ENCODE data around the gene FAM131C.

DNA sequence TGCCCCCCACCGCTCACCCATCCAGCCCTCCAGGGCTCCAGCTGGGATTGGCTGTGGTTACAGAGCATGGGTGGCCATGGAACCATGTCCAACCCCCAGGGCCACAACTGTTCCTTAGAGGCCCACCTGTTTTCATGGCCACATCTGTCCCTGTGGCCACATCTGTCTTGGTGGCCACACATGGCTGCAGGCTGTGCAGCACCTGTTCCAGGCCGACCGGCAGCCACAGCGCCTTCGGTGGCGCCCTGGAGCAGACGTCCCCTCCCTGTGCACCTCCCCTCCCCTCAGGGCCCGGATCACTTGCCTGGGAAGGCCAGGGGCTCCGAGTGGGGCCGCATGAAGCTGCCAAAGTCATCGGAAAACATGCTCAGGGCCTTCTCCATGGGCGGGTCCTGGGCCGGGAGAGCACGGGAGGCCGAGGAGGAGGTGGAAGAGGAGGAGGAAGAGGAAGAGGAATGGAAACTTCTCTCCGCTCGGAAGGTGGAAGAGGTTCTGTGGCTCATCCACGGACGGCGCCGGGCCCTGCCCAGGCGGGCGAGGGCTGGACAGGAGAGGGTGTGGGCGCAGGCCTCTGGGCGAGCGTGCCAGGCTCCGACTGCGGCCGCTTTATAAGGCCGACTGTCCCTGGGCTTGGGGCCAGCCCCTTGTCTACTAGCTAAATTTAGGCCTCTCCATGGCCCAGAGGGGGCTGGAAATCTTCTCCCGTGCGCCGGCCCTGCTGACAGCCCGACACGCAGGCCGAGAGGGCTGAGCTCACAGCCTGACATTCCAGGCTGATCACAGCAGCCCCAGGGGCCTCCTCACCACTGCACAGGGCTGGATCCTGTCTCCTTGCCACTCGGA, 55.8 kb downstream of the FAM131C start, which contains the start of gene HSPB7:
- TF ChIP-seq EZH2 (IDR thresholded peaks at IDR 0.05; ENCODE audit: low read depth): no peak
- TF ChIP-seq, protein P1, sequence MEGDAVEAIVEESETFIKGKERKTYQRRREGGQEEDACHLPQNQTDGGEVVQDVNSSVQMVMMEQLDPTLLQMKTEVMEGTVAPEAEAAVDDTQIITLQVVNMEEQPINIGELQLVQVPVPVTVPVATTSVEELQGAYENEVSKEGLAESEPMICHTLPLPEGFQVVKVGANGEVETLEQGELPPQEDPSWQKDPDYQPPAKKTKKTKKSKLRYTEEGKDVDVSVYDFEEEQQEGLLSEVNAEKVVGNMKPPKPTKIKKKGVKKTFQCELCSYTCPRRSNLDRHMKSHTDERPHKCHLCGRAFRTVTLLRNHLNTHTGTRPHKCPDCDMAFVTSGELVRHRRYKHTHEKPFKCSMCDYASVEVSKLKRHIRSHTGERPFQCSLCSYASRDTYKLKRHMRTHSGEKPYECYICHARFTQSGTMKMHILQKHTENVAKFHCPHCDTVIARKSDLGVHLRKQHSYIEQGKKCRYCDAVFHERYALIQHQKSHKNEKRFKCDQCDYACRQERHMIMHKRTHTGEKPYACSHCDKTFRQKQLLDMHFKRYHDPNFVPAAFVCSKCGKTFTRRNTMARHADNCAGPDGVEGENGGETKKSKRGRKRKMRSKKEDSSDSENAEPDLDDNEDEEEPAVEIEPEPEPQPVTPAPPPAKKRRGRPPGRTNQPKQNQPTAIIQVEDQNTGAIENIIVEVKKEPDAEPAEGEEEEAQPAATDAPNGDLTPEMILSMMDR (conservative IDR thresholded peaks at IDR 0.05): no peak
